ENCODE results near the gene GPC1.

The GPC1 gene

DNA sequence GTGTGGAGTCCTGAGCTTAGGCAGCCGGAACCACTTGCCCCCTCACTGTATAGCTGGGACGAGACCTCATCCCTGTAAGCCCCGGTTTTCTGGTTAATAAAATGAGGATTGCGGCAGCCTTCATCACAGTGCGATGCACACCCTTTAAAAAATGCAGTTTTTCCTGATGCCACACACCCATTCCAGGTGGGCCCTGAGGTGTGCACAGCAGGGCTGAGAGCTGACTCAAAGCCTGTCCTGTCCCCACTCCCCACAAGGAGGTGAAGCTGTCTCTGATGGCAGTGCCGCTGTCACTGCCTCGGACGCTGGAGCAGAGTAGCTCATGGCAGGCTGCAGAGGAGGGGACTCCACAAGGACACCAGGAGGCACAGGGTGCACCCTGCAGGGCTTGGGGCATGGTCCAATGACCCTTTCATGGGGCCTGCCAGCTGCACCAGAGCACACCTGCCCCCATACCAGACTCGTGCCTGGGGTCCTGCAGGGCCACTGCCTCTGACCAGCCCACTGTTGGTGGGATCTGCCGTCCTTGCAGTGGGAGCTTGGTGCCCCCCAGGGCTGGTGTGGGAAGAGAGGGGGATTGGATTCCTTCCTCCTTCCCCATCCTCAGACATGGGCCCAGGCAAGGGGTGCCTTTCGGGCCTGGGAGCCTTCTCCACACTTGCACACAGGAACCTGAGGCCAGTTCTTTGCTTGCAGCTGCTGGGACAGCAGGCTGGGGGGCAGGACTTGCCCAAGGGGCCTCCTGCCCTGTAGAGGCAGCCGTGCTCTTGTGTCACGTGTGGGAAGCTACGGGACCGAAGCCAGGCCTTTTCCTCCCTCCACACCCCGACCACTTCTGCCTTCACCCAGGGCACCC is 22.8 kb downstream of the GPC1 start:
- DNase-seq, result no peak

DNA sequence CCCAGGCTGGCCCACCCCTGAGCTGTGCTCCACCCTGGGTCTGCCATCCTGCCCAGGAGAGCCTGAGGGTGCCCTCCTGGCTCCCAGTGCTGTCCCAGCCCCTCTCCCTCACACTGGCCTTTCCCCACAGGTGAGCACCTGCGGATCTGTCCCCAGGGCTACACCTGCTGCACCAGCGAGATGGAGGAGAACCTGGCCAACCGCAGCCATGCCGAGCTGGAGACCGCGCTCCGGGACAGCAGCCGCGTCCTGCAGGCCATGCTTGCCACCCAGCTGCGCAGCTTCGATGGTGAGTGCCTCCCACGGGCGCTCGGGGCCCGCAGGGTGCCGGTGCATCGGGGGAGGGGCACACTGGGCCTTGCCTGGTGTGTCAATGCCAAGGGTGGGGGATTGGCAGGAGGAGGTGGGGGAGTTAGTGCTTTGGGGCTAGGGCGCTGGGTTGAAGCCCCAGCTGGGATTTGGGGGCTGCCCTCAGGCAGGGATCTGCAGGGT is 23.5 kb downstream of the GPC1 start:
- no peak for DNase-seq

- DNase-seq, result no peak
Measured at GRCh38 chr2:240459401-240460252, 24.2 kb downstream of the GPC1 start.

DNA sequence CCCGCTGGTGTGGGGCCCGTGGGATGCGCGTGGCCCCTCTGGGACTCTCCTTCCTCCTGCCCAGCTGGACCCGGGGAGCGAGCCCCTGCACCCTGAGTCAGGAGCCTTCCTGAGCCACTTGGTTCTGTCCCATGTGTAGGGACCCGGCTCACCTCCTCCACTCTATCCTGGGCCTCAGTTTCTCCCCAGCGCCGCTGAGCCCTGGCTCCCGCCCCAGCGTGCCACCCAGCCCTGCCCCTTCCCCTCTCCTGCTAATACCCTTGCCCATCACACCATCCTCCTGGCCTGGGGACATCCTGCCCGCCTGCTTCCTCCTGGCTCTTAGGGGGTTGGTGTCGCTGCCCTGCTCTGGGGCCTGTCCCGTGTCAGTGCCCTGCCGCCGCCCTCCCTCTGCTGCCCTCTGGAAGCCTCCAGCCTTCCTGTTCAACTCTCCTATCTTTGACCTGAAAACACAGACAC is 24.8 kb downstream of the GPC1 start:
- DNase-seq, result no peak

DNA sequence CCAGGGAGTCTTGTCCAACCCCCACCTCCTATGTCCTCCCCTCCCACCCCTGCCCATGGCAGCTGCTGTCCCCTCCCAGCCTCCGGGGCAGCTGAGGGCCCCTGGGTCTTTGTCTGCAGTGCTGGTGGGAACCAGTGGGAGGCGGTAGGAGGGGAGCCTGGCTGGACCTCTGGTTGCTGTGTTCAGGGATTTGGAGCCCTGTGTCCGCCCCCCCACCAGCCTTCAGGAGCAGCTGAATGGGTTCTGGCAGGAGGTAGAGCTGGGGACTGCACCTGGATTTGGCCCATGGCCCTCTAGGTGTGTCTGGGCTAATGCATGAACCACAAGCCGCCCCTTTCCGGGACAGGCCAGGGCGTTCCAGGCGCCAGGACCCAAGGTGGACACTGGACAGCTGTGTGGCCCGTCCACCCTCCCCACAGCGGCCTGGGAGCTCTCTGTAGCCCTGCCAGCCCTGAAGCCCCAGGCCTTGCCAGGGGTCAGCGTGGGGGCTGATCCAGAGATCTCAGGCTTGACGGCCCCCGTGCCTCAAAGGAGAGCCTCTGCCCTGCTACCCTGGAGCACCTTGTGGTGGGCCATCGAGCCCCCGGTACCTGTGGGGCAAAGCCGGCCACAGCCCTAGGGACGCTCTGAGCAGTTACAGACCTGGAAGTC is 25.4 kb downstream of the GPC1 start:
- no peak for DNase-seq

GRCh38 chr2:240461471-240462072 is 26.1 kb downstream of the GPC1 start:
- DNase-seq, result no peak

- DNase-seq, result no peak
Measured at GRCh38 chr2:240462073-240462706, 26.7 kb downstream of the GPC1 start.

DNA sequence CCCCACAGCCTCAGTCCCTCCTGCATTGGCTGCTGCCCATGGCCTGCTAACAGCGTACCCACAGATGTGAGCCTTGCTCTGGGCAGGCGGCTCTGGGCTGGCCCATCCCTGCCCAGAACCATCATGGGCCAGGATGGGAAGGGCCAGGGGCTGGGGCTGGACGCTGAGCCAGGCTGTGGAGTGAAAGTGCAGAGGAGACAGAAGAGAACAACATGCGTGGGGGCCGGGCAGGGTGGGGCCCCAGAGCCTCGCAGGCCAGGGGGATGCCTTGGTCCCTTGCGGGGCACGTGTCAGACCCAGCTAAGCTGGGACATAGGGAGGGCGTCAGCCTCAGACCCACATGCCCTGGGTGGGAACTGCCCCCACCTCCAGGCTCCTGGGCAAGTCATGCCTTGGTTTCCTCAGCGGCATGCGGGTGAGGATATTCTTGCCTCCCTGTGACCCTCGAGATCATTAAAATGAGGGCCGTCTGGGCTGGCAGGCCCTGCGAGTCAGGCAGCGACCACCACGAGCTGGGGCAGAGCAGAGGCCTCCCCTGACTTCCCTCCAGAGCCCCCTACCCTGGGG is 27.3 kb downstream of the GPC1 start:
- no peak for DNase-seq

DNA sequence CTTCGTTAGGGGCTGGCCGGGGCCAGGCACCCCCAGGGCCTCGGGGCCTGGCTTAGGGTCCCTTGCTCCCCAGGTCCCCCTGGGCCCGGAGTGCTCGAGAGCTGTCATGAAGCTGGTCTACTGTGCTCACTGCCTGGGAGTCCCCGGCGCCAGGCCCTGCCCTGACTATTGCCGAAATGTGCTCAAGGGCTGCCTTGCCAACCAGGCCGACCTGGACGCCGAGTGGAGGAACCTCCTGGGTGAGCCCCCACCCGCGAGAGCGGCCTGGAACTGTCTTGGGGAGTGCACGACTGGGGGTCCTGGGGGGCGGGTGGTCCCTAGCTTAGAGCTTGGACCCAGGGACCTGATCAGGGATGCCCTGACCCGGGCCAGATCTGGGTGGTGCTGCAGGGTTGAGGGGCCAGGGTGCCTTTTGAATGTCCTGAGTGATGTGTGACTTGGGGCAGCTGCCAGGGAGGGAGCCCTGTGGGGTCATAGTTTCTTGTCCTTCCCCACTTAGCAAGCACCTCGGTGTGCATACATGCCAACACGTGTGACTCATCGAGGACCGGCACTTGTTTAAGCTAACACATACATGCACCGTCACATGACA is 27.9 kb downstream of the GPC1 start:
- no peak for DNase-seq

DNA sequence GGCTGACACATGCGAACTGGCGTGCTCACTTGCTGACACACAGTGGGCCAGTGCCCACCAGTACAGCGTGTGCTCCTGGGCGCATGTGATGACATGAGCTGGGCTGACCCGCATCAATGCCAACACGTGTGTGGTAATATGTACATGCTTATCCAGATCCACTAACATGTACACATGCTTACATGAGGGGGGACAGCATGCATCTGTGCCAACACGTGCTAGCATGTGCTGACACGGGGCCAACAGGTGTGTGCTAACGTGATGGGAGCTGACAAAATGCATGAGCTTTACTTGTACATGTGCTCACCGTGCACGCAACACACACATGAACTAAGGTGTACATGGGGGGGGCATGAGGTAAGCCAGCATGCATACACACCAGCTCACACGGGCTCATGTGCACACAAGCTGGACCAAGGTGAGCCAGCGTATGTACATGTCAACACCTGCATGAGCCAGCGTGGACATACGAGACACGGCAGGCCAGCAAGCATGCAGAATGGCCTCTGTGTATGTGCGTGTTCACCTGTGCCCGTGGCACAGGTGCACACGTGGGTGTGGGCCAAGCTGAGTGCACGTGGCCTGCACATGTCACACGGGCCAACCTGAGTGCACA is 28.5 kb downstream of the GPC1 start:
- no peak for DNase-seq

DNA sequence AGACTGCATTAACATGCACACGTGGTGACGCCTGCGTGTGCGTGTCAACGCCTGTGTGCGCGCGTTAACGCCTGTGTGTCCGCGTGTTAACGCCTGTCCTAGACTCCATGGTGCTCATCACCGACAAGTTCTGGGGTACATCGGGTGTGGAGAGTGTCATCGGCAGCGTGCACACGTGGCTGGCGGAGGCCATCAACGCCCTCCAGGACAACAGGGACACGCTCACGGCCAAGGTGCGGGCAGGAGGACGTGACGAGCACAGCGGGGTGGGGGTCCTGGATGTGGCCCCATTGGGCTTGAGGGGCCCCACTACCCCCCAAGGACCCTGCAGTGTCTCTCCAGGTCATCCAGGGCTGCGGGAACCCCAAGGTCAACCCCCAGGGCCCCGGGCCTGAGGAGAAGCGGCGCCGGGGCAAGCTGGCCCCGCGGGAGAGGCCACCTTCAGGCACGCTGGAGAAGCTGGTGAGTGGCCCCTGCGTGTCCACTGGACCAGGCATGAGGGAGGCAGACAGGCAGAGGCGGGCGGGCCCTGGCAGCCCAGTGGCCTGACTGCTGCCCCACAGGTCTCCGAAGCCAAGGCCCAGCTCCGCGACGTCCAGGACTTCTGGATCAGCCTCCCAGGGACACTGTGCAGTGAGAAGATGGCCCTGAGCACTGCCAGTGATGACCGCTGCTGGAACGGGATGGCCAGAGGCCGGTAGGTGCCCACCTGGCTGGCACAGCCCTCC is 29.2 kb downstream of the GPC1 start:
- no peak for DNase-seq

DNA sequence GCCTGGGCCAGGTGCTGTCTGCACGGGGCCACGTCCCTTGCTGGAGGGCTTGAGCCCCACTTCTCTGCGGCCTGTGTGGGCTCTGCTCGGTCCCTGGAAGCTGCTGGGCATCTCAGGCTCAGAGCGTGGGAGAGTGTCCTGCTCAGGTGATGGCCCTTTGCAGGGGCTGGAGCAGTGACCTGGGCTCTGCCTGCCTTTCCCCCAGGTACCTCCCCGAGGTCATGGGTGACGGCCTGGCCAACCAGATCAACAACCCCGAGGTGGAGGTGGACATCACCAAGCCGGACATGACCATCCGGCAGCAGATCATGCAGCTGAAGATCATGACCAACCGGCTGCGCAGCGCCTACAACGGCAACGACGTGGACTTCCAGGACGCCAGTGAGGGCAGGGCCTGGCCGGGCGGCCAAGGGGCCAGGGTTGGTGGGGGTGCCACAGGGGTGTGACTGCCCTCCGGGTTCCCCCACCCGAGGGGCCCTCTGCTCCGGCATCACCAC is 29.9 kb downstream of the GPC1 start:
- no peak for DNase-seq

DNA sequence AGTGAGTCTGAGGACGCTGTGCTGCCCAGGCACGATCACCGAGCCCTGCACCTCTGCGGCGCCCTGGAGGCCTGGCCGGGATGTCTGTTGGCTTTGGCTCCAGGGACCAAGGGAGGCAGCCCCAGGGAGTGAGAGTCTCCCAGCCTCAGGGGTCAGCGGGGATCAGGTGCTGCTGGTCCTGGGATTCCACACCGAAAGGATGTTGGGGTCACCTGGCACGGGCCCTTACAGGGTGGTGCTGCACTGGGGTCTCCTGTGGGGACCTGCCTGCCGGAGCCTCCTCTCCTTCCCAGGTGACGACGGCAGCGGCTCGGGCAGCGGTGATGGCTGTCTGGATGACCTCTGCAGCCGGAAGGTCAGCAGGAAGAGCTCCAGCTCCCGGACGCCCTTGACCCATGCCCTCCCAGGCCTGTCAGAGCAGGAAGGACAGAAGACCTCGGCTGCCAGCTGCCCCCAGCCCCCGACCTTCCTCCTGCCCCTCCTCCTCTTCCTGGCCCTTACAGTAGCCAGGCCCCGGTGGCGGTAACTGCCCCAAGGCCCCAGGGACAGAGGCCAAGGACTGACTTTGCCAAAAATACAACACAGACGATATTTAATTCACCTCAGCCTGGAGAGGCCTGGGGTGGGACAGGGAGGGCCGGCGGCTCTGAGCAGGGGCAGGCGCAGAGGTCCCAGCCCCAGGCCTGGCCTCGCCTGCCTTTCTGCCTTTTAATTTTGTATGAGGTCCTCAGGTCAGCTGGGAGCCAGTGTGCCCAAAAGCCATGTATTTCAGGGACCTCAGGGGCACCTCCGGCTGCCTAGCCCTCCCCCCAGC is 30.5 kb downstream of the GPC1 start:
- no peak for DNase-seq

DNA sequence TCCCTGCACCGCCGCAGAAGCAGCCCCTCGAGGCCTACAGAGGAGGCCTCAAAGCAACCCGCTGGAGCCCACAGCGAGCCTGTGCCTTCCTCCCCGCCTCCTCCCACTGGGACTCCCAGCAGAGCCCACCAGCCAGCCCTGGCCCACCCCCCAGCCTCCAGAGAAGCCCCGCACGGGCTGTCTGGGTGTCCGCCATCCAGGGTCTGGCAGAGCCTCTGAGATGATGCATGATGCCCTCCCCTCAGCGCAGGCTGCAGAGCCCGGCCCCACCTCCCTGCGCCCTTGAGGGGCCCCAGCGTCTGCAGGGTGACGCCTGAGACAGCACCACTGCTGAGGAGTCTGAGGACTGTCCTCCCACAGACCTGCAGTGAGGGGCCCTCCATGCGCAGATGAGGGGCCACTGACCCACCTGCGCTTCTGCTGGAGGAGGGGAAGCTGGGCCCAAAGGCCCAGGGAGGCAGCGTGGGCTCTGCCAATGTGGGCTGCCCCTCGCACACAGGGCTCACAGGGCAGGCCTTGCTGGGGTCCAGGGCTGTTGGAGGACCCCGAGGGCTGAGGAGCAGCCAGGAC is 31.2 kb downstream of the GPC1 start:
- DNase-seq, result no peak

- no peak for DNase-seq
Measured at GRCh38 chr2:240467149-240467642, 31.7 kb downstream of the GPC1 start.

DNA sequence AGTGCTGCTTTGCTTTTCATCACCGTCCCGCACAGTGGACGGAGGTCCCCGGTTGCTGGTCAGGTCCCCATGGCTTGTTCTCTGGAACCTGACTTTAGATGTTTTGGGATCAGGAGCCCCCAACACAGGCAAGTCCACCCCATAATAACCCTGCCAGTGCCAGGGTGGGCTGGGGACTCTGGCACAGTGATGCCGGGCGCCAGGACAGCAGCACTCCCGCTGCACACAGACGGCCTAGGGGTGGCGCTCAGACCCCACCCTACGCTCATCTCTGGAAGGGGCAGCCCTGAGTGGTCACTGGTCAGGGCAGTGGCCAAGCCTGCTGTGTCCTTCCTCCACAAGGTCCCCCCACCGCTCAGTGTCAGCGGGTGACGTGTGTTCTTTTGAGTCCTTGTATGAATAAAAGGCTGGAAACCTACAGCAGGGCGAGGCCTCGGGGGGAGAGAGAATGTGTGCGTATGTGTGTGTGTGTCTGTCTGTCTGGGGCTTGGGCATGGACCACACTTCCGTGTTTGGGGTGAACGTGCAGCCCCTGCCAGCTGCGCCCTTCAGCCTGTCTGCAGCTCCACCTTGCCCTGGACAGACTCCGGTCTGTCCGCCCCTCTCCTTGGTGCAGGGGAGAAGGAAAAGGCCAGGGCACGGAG is 32.3 kb downstream of the GPC1 start:
- no peak for DNase-seq

- no peak for DNase-seq
Measured at GRCh38 chr2:240468303-240469238, 33.1 kb downstream of the GPC1 start.

All from NCI-H1105 treated with DMSO at 0.1 percent for 48 hours (cell line).